ENCODE measurements around the gene PHTF2. TPM values are rescaled to one million over a fixed set of nuclear protein-coding genes. Genes with fewer than 3 reads are reported as not detected.
A peak's percentile ranks its signal among the peaks of the same experiment; 100 is the strongest.

Gene PHTF2
- total RNA-seq, 2 experiments from 2014 or later: 25.2 to 25.4 TPM

GRCh38 chr7:77913977-77914607 is 115.5 kb downstream of the PHTF2 start:
- DNase-seq (no peak), ATAC-seq (no peak)
- Mint-ChIP-seq H3K27ac (peak overlapping the region; percentile 25), H3K27me3 (no peaks in the 10 kb centered on the region), H3K36me3 (ENCODE audit: low read depth) (no peaks in the 10 kb centered on the region), H3K4me3 (no peak overlapping the region), H3K4me1 (ENCODE audit: low read depth) (peaks cover 7% of the 10 kb centered on the region), H3K9me3 (no peaks in the 10 kb centered on the region)
- ChIA-PET POLR2A (no interaction called here), CTCF (no interaction called here)
- intact Hi-C loops (cut with micrococcal nuclease): no loop called here
- TF ChIP-seq CTCF (IDR thresholded peaks at IDR 0.05): no peak

GRCh38 chr7:77917500-77918262 is 119.1 kb downstream of the PHTF2 start:
- ChIA-PET POLR2A (no interaction called here), CTCF (interaction anchor here (1.1 kb wide), 1 partner anchor 72 kb away, joined by 4 read pairs; no protein-coding TSS in a partner anchor)
- TF ChIP-seq CTCF (IDR thresholded peaks at IDR 0.05): no peak
- H3K27me3 Mint-ChIP-seq: no peaks in the 10 kb centered on the region
- ATAC-seq (no peak), DNase-seq (no peak)
- no peak overlapping the region for H3K4me3 Mint-ChIP-seq
- intact Hi-C loops (cut with micrococcal nuclease): no loop called here
- no peaks in the 10 kb centered on the region for H3K9me3 Mint-ChIP-seq
- no peak overlapping the region for H3K27ac Mint-ChIP-seq
- H3K36me3 Mint-ChIP-seq (ENCODE audit: low read depth): peaks cover 3% of the 10 kb centered on the region
- peaks cover 7% of the 10 kb centered on the region for H3K4me1 Mint-ChIP-seq (ENCODE audit: low read depth)

GRCh38 chr7:77918676-77919075 is 120.1 kb downstream of the PHTF2 start:
- no peaks in the 10 kb centered on the region for H3K9me3 Mint-ChIP-seq
- no peaks in the 10 kb centered on the region for H3K27me3 Mint-ChIP-seq
- no peak overlapping the region for H3K27ac Mint-ChIP-seq
- peaks cover 7% of the 10 kb centered on the region for H3K36me3 Mint-ChIP-seq (ENCODE audit: low read depth)
- DNase-seq: no peak
- CTCF ChIA-PET: no interaction called here
- no peak overlapping the region for H3K4me3 Mint-ChIP-seq
- intact Hi-C loops (cut with micrococcal nuclease): no loop called here
- ATAC-seq: no peak
- H3K4me1 Mint-ChIP-seq (ENCODE audit: low read depth): peaks cover 12% of the 10 kb centered on the region
- TF ChIP-seq CTCF (IDR thresholded peaks at IDR 0.05): no peak
- POLR2A ChIA-PET: no interaction called here

GRCh38 chr7:77923419-77923818 is 124.8 kb downstream of the PHTF2 start:
- H3K4me1 Mint-ChIP-seq (ENCODE audit: low read depth): peaks cover 4% of the 10 kb centered on the region
- H3K36me3 Mint-ChIP-seq (ENCODE audit: low read depth): peaks cover 12% of the 10 kb centered on the region
- ChIA-PET CTCF (interaction anchor here (0.7 to 1.7 kb wide), 4 partner anchors 10 to 272 kb away, joined by 3 to 6 read pairs (median 4); no protein-coding TSS in a partner anchor), POLR2A (interaction anchor here (0.9 kb wide), 1 partner anchor 8 kb away, joined by 3 read pairs; no protein-coding TSS in a partner anchor)
- no peak for DNase-seq
- intact Hi-C loops (cut with micrococcal nuclease): no loop called here
- ATAC-seq: no peak
- no peaks in the 10 kb centered on the region for H3K27me3 Mint-ChIP-seq
- H3K4me3 Mint-ChIP-seq: no peak overlapping the region
- no peak for TF ChIP-seq CTCF (IDR thresholded peaks at IDR 0.05)
- H3K9me3 Mint-ChIP-seq: no peaks in the 10 kb centered on the region
- H3K27ac Mint-ChIP-seq: no peak overlapping the region

- DNase-seq: no peak
These were observed 131.9 kb downstream of the PHTF2 start for GRCh38 chr7:77930496-77930895.

More at GRCh38 chr7:77930496-77930895, 131.9 kb downstream of the PHTF2 start:
- ATAC-seq: no peak
- TF ChIP-seq CTCF (IDR thresholded peaks at IDR 0.05): no peak
- peaks cover 2% of the 10 kb centered on the region for H3K4me1 Mint-ChIP-seq (ENCODE audit: low read depth)
- peaks cover 12% of the 10 kb centered on the region for H3K36me3 Mint-ChIP-seq (ENCODE audit: low read depth)
- intact Hi-C loops (cut with micrococcal nuclease): no loop called here
- CTCF ChIA-PET: interaction anchor here (0.8 to 1.4 kb wide), 2 partner anchors 171 to 273 kb away, joined by 3 to 4 read pairs; no protein-coding TSS in a partner anchor
- no peaks in the 10 kb centered on the region for H3K9me3 Mint-ChIP-seq
- POLR2A ChIA-PET: no interaction called here
- no peak overlapping the region for H3K4me3 Mint-ChIP-seq
- H3K27ac Mint-ChIP-seq: no peak overlapping the region
- H3K27me3 Mint-ChIP-seq: no peaks in the 10 kb centered on the region
